Muscle layer of colon (tissue), 2 donors: ENCODE measurements around the gene LYAR.

ENCODE experiments used
- H3K27ac ChIP-seq: one replicate; pipeline ENCODE4 v1.7.0; 2013; ENCODE audit warnings: low read depth, mild to moderate bottlenecking, low read length, moderate library complexity
- H3K27me3 ChIP-seq, 2 donors: one replicate each; pipeline ENCODE4 v1.7.0; 2013; ENCODE audit warnings: low read length in 2 of 2, mild to moderate bottlenecking in 2 of 2; ENCODE audit not compliant: insufficient read depth in 2 of 2, control insufficient read depth in 1 of 2
- H3K36me3 ChIP-seq: one replicate; pipeline ENCODE4 v1.7.0; 2013; ENCODE audit warnings: mild to moderate bottlenecking, low read length; ENCODE audit not compliant: insufficient read depth
- H3K4me1 ChIP-seq: one replicate; pipeline ENCODE4 v1.7.0; 2013; ENCODE audit warnings: mild to moderate bottlenecking, low read length; ENCODE audit not compliant: insufficient read depth
- H3K4me3 ChIP-seq, 2 donors: one replicate each; pipeline ENCODE4 v1.7.0; 2013; ENCODE audit warnings: low read length in 2 of 2, low read depth in 1 of 2, mild to moderate bottlenecking in 1 of 2, moderate library complexity in 1 of 2
- H3K9ac ChIP-seq: one replicate; pipeline ENCODE4 v1.7.0; 2013; ENCODE audit warnings: low read length
- H3K9me3 ChIP-seq: one replicate; pipeline ENCODE4 v1.7.0; 2013; ENCODE audit warnings: mild to moderate bottlenecking, low read length
- donor health status: abdominal sarcoma.
- donor health status: Adenocarcinoma of cecum.

The LYAR gene

GRCh38 chr4:4289941-4290850 is at the start of gene LYAR, which contains the start of gene ZBTB49:
LYAR (minus strand) TSS chr4:4290154; CDS start chr4:4283742, 6,412 bp downstream.
ZBTB49 (plus strand) TSS chr4:4290251; CDS start chr4:4299946, 9,695 bp downstream.
- Histone ChIP-seq H3K27ac (peak within 1 kb of the TSS; percentile 90), H3K4me3 (peak within 1 kb of the TSS; percentile 87 to 91), H3K36me3 (peaks cover 12% of the 10 kb centered on the region), H3K9me3 (no peaks in the 10 kb centered on the region), H3K27me3 (no peaks in the 10 kb centered on the region), H3K4me1 (peaks cover 21% of the 10 kb centered on the region), H3K9ac (peak within 1 kb of the TSS; percentile 66)

- Histone ChIP-seq H3K36me3 (no peaks in the 10 kb centered on the region), H3K9ac (no peak overlapping the region), H3K9me3 (no peaks in the 10 kb centered on the region), H3K27ac (no peak overlapping the region), H3K4me1 (no peaks in the 10 kb centered on the region), H3K27me3 (no peaks in the 10 kb centered on the region), H3K4me3 (no peak overlapping the region)
Measured at GRCh38 chr4:4339504-4340085, 49.6 kb upstream of the LYAR start.

- Histone ChIP-seq H3K4me3 (no peak overlapping the region), H3K9me3 (no peaks in the 10 kb centered on the region), H3K9ac (no peak overlapping the region), H3K36me3 (no peaks in the 10 kb centered on the region), H3K4me1 (no peaks in the 10 kb centered on the region), H3K27me3 (no peaks in the 10 kb centered on the region), H3K27ac (no peak overlapping the region)
Measured at GRCh38 chr4:4338210-4339001, 48.5 kb upstream of the LYAR start.

GRCh38 chr4:4334798-4335520 is 45.0 kb upstream of the LYAR start:
- H3K36me3 ChIP-seq = no peaks in the 10 kb centered on the region
- no peak overlapping the region for H3K9ac ChIP-seq
- H3K4me3 ChIP-seq = no peak overlapping the region
- no peak overlapping the region for H3K27ac ChIP-seq
- H3K4me1 ChIP-seq = no peaks in the 10 kb centered on the region
- no peaks in the 10 kb centered on the region for H3K27me3 ChIP-seq
- H3K9me3 ChIP-seq = no peaks in the 10 kb centered on the region

- Histone ChIP-seq H3K9me3 (no peaks in the 10 kb centered on the region), H3K4me3 (no peak overlapping the region), H3K27me3 (no peaks in the 10 kb centered on the region), H3K9ac (no peak overlapping the region), H3K27ac (no peak overlapping the region), H3K4me1 (no peaks in the 10 kb centered on the region), H3K36me3 (no peaks in the 10 kb centered on the region)
Measured at GRCh38 chr4:4333265-4333706, 43.3 kb upstream of the LYAR start.

GRCh38 chr4:4332529-4332928 is 42.6 kb upstream of the LYAR start:
- Histone ChIP-seq H3K9ac (no peak overlapping the region), H3K4me3 (no peak overlapping the region), H3K27me3 (no peaks in the 10 kb centered on the region), H3K27ac (no peak overlapping the region), H3K9me3 (no peaks in the 10 kb centered on the region), H3K36me3 (no peaks in the 10 kb centered on the region), H3K4me1 (no peaks in the 10 kb centered on the region)

GRCh38 chr4:4330794-4331193 is 40.8 kb upstream of the LYAR start:
- no peaks in the 10 kb centered on the region for H3K4me1 ChIP-seq
- H3K36me3 ChIP-seq = no peaks in the 10 kb centered on the region
- no peak overlapping the region for H3K4me3 ChIP-seq
- H3K27me3 ChIP-seq = no peaks in the 10 kb centered on the region
- H3K27ac ChIP-seq = no peak overlapping the region
- no peak overlapping the region for H3K9ac ChIP-seq
- no peaks in the 10 kb centered on the region for H3K9me3 ChIP-seq

- Histone ChIP-seq H3K27me3 (no peaks in the 10 kb centered on the region), H3K4me1 (no peaks in the 10 kb centered on the region), H3K27ac (no peak overlapping the region), H3K9ac (no peak overlapping the region), H3K9me3 (no peaks in the 10 kb centered on the region), H3K36me3 (no peaks in the 10 kb centered on the region), H3K4me3 (no peak overlapping the region)
Measured at GRCh38 chr4:4329496-4329895, 39.5 kb upstream of the LYAR start.

GRCh38 chr4:4328840-4329239 is 38.9 kb upstream of the LYAR start:
- Histone ChIP-seq H3K4me3 (no peak overlapping the region), H3K36me3 (no peaks in the 10 kb centered on the region), H3K9ac (no peak overlapping the region), H3K4me1 (no peaks in the 10 kb centered on the region), H3K9me3 (no peaks in the 10 kb centered on the region), H3K27ac (no peak overlapping the region), H3K27me3 (no peaks in the 10 kb centered on the region)

GRCh38 chr4:4328206-4328605 is 38.3 kb upstream of the LYAR start:
- no peaks in the 10 kb centered on the region for H3K9me3 ChIP-seq
- no peak overlapping the region for H3K4me3 ChIP-seq
- H3K36me3 ChIP-seq = no peaks in the 10 kb centered on the region
- H3K9ac ChIP-seq = no peak overlapping the region
- no peaks in the 10 kb centered on the region for H3K4me1 ChIP-seq
- no peak overlapping the region for H3K27ac ChIP-seq
- H3K27me3 ChIP-seq = no peaks in the 10 kb centered on the region
